GM04504 (cell line): ENCODE data around the gene CLEC4G.

Source experiments
- DNase-seq: peaks from one replicate; pipeline ENCODE4 v3.0.0-alpha.2; 2012; ENCODE audit warnings: low read depth

The CLEC4G gene

GRCh38 chr19:7729211-7729610 is 2.7 kb downstream of the CLEC4G start:
- no peak for DNase-seq

- no peak for DNase-seq
Observed at GRCh38 chr19:7725791-7726190, 6.1 kb downstream of the CLEC4G start.

GRCh38 chr19:7722231-7722651 is 9.7 kb downstream of the CLEC4G start:
- no peak for DNase-seq

- no peak for DNase-seq
Observed at GRCh38 chr19:7720351-7720750, 11.6 kb downstream of the CLEC4G start.

GRCh38 chr19:7718668-7719067 is 13.2 kb downstream of the CLEC4G start:
- no peak for DNase-seq

GRCh38 chr19:7716762-7717161 is 15.1 kb downstream of the CLEC4G start:
- no peak for DNase-seq

- DNase-seq: no peak
Observed at GRCh38 chr19:7715671-7716070, 16.2 kb downstream of the CLEC4G start.

GRCh38 chr19:7710616-7711015 is 21.3 kb downstream of the CLEC4G start:
- DNase-seq: no peak

GRCh38 chr19:7709932-7710460 is 21.9 kb downstream of the CLEC4G start:
- DNase-seq: no peak

- DNase-seq: no peak
Observed at GRCh38 chr19:7706955-7707456, 24.9 kb downstream of the CLEC4G start.

- DNase-seq: no peak
Observed at GRCh38 chr19:7706188-7706954, 25.5 kb downstream of the CLEC4G start.

- no peak for DNase-seq
Observed at GRCh38 chr19:7705387-7706187, 26.3 kb downstream of the CLEC4G start.

GRCh38 chr19:7704280-7705060 is 27.4 kb downstream of the CLEC4G start:
- no peak for DNase-seq

- no peak for DNase-seq
Observed at GRCh38 chr19:7703332-7703731, 28.6 kb downstream of the CLEC4G start.

GRCh38 chr19:7701654-7702457 is 30.1 kb downstream of the CLEC4G start, which contains the start of gene FCER2:
Gene FCER2 (minus strand): TSS chr19:7702131. CDS start chr19:7699760, 2,371 bp downstream.
- no peak for DNase-seq

GRCh38 chr19:7701049-7701653 is 30.8 kb downstream of the CLEC4G start:
- DNase-seq: no peak

GRCh38 chr19:7699417-7700401 is 32.2 kb downstream of the CLEC4G start:
- DNase-seq: no peak

GRCh38 chr19:7699003-7699402 is 32.9 kb downstream of the CLEC4G start:
- DNase-seq: no peak

- DNase-seq: no peak
Observed at GRCh38 chr19:7698583-7698982, 33.3 kb downstream of the CLEC4G start.
